ENCODE measurements around the gene PISD.

PISD gene

DNA sequence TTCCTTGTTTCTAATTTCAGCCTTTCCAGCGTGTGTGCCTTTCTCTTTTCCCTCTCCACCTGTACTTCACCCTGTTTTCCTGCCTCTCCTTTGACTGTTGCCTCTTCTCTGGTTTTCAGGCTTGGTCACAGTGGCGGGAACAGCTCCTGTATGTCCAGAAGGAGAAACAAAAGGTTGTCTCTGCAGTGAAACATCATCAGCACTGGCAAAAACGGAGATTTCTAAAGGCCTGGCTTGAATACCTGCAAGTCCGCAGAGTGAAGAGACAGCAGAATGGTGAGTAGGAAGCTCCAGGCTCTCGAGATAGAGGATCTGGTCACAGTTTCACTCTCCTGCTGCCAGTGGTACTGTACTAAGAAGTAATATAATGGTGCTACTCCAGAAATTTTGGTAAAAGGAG is 89.1 kb downstream of the PISD start:
- DNase-seq (ENCODE audit: low read depth): no peak

DNA sequence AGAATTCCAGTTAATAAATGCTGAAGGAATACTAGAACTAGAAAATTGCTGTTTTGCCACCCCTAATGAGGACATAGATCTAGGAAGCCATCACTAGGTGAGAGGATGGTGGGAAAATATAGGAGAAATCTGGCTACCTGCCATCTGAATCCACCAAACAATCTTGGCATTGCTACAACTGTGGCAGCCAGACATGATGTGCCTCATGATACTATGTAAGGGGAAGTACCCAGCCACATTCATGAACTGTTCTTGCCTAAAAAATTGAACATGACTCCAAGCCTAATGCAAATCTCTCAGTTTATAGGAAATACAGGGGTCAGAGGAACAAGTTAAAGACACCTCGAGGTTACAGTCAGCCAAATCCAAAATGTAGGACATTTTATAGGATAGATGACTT is 92.9 kb downstream of the PISD start:
- DNase-seq (ENCODE audit: low read depth): no peak

Data from HS-27A (cell line).